Right lobe of liver (tissue), 4 donors: Measurements from ENCODE around the gene SH3RF1.

Experiments used
- POLR2A ChIP-seq: fragments of 450-650 bp; IDR thresholded peaks from one replicate; pipeline ENCODE4 v1.6.1; 2017; ENCODE audit warnings: antibody characterized with exemption, mild to moderate bottlenecking
- TF ChIP-seq, protein P1 (sequence below), 4 donors: fragments of 200-600 bp in 3 of 4; fragments of 450-650 bp in 1 of 4; IDR thresholded peaks; one replicate each; pipeline versions ENCODE4 v1.5.1 to v1.8.0; 2016 to 2022; ENCODE audit warnings: antibody characterized with exemption in 4 of 4, mild to moderate bottlenecking in 2 of 4
- donor health status: DM: no; HTN: no; CAD: no.
- donor health status: DM: no; HTN: no; CAD: no.
- donor health status: DM: no; HTN: yes; CAD: no.

DNA sequence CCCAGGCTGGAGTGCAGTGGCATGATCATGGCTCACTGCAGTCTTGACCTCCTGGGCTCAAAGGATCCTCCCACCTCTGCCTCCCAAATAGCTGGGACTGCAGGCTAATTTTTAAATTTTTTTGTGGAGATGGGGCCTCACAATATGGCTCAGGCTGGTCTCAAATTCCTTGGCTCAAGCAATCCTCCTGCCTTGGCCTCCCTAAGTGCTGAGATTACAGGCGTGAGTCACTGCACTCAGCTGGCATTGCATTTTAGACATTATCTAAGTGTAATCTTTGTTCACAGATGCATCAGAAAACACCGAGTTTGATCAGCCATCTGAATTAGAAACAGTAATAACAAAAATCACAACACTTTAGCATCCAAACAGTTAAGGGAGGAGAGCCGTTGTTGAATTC lies 207.3 kb downstream of the SH3RF1 start:
- TF ChIP-seq POLR2A, result no peak
- TF ChIP-seq, protein P1, sequence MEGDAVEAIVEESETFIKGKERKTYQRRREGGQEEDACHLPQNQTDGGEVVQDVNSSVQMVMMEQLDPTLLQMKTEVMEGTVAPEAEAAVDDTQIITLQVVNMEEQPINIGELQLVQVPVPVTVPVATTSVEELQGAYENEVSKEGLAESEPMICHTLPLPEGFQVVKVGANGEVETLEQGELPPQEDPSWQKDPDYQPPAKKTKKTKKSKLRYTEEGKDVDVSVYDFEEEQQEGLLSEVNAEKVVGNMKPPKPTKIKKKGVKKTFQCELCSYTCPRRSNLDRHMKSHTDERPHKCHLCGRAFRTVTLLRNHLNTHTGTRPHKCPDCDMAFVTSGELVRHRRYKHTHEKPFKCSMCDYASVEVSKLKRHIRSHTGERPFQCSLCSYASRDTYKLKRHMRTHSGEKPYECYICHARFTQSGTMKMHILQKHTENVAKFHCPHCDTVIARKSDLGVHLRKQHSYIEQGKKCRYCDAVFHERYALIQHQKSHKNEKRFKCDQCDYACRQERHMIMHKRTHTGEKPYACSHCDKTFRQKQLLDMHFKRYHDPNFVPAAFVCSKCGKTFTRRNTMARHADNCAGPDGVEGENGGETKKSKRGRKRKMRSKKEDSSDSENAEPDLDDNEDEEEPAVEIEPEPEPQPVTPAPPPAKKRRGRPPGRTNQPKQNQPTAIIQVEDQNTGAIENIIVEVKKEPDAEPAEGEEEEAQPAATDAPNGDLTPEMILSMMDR (IDR thresholded peaks at IDR 0.05), result no peak
